HEK293T (cell line): Measurements from ENCODE around the gene TSG101.

Source experiments
- CTCF ChIA-PET: fragments of 350-600 bp; formaldehyde crosslinking; extraction: SDS; loops from one replicate; lab custom pipeline; 2021; ENCODE audit warnings: antibody characterized with exemption, inconsistent platforms; lab: Yijun Ruan, JAX
- POLR2A ChIA-PET: fragments of 350-600 bp; formaldehyde crosslinking; extraction: SDS; loops from one replicate; lab custom pipeline; 2020; ENCODE audit warnings: antibody characterized with exemption, inconsistent platforms; lab: Yijun Ruan, JAX
- DNase-seq: peaks from one replicate; pipeline ENCODE4 v3.0.0; 2012; ENCODE audit warnings: mixed read lengths; ENCODE audit errors: extremely low spot score
- ARNT ChIP-seq: fragments of 450-650 bp; IDR thresholded peaks from 2 replicates; pipeline ENCODE4 v1.6.1; 2017; ENCODE audit warnings: mild to moderate bottlenecking
- BHLHE40 ChIP-seq: fragments of 450-650 bp; IDR thresholded peaks from 2 replicates; pipeline ENCODE4 v1.6.1; 2016; ENCODE audit warnings: mild to moderate bottlenecking, moderate library complexity, borderline replicate concordance
- CTBP1 ChIP-seq: fragments of 450-650 bp; IDR thresholded peaks from 2 replicates; pipeline ENCODE4 v1.6.1; 2016; ENCODE audit warnings: borderline replicate concordance
- ELF4 ChIP-seq: fragments of 450-650 bp; IDR thresholded peaks from 2 replicates; pipeline ENCODE4 v1.6.1; 2017; ENCODE audit warnings: antibody characterized with exemption
- FOXA1 ChIP-seq: fragments of 450-650 bp; IDR thresholded peaks from 2 replicates; pipeline ENCODE4 v1.6.1; 2016; ENCODE audit warnings: mild to moderate bottlenecking
- FOXK2 ChIP-seq: fragments of 450-650 bp; IDR thresholded peaks from 2 replicates; pipeline ENCODE4 v1.6.1; 2016; ENCODE audit warnings: mild to moderate bottlenecking
- FOXM1 ChIP-seq: fragments of 450-650 bp; IDR thresholded peaks from 2 replicates; pipeline ENCODE4 v1.6.1; 2017; ENCODE audit warnings: mild to moderate bottlenecking, borderline replicate concordance
- HDGF ChIP-seq: fragments of 450-650 bp; IDR thresholded peaks from 2 replicates; pipeline ENCODE4 v1.6.1; 2017; ENCODE audit warnings: antibody characterized with exemption, borderline replicate concordance
- L3MBTL2 ChIP-seq: fragments of 450-650 bp; conservative IDR thresholded peaks from 2 replicates; pipeline ENCODE4 v1.6.1; 2016; ENCODE audit warnings: mild to moderate bottlenecking
- LEF1 ChIP-seq: fragments of 450-650 bp; IDR thresholded peaks from 2 replicates; pipeline ENCODE4 v1.6.1; 2017; ENCODE audit warnings: mild to moderate bottlenecking, borderline replicate concordance
- NFRKB ChIP-seq: fragments of 450-650 bp; IDR thresholded peaks from 2 replicates; pipeline ENCODE4 v1.6.1; 2016; ENCODE audit warnings: mild to moderate bottlenecking, moderate library complexity
- PKNOX1 ChIP-seq: fragments of 450-650 bp; IDR thresholded peaks from 2 replicates; pipeline ENCODE4 v1.6.1; 2016
- SP1 ChIP-seq: fragments of 450-650 bp; IDR thresholded peaks from 2 replicates; pipeline ENCODE4 v1.6.1; 2017
- SUZ12 ChIP-seq: fragments of 450-650 bp; IDR thresholded peaks from 2 replicates; pipeline ENCODE4 v1.6.1; 2016; ENCODE audit warnings: mild to moderate bottlenecking
- TARDBP ChIP-seq: fragments of 450-650 bp; IDR thresholded peaks from 2 replicates; pipeline ENCODE4 v1.6.1; 2016
- ZNF384 ChIP-seq: fragments of 450-650 bp; IDR thresholded peaks from 2 replicates; pipeline ENCODE4 v1.6.1; 2016

Gene TSG101

GRCh38 chr11:18468961-18469360, 57.8 kb downstream of the TSG101 start:
- ChIA-PET CTCF (no interaction called here), POLR2A (no interaction called here)
- no peak for TF ChIP-seq NFRKB
- TF ChIP-seq CTBP1: no peak
- TF ChIP-seq SP1: no peak
- no peak for TF ChIP-seq LEF1
- no peak for TF ChIP-seq ARNT
- no peak for TF ChIP-seq PKNOX1
- TF ChIP-seq HDGF: no peak
- no peak for TF ChIP-seq FOXA1
- no peak for TF ChIP-seq ZNF384
- no peak for TF ChIP-seq SUZ12
- TF ChIP-seq FOXM1: no peak
- no peak for TF ChIP-seq TARDBP
- TF ChIP-seq FOXK2: no peak
- TF ChIP-seq BHLHE40: no peak
- TF ChIP-seq L3MBTL2: no peak
- DNase-seq: no peak

- TF ChIP-seq BHLHE40 (no peak), HDGF (no peak), ZNF384 (no peak), ELF4 (no peak), FOXA1 (no peak), FOXM1 (no peak), L3MBTL2 (no peak), LEF1 (no peak), SP1 (no peak), SUZ12 (no peak), CTBP1 (no peak), FOXK2 (no peak), TARDBP (no peak), PKNOX1 (no peak), NFRKB (no peak), ARNT (no peak)
- CTCF ChIA-PET: no interaction called here
- POLR2A ChIA-PET: no interaction called here
- no peak for DNase-seq
These were observed 58.7 kb downstream of the TSG101 start for GRCh38 chr11:18468059-18468458.

GRCh38 chr11:18466402-18466801, 60.3 kb downstream of the TSG101 start:
- ChIA-PET POLR2A (no interaction called here), CTCF (no interaction called here)
- no peak for DNase-seq

GRCh38 chr11:18463439-18463838, 63.3 kb downstream of the TSG101 start:
- POLR2A ChIA-PET: no interaction called here
- TF ChIP-seq FOXK2 (no peak), FOXA1 (no peak), SP1 (no peak), SUZ12 (no peak), LEF1 (no peak), NFRKB (no peak), FOXM1 (no peak), PKNOX1 (no peak), ZNF384 (no peak), TARDBP (no peak), L3MBTL2 (no peak), CTBP1 (no peak), ARNT (no peak), ELF4 (no peak), HDGF (no peak), BHLHE40 (no peak)
- no peak for DNase-seq
- CTCF ChIA-PET: no interaction called here

More at GRCh38 chr11:18466402-18466801, 60.3 kb downstream of the TSG101 start:
- no peak for TF ChIP-seq FOXM1
- TF ChIP-seq PKNOX1: no peak
- TF ChIP-seq SUZ12: no peak
- no peak for TF ChIP-seq NFRKB
- TF ChIP-seq FOXA1: no peak

GRCh38 chr11:18461909-18462308, 64.8 kb downstream of the TSG101 start:
- ChIA-PET POLR2A (no interaction called here), CTCF (no interaction called here)
- TF ChIP-seq TARDBP (no peak), FOXA1 (no peak), SP1 (no peak), L3MBTL2 (no peak), FOXM1 (no peak), LEF1 (no peak), ZNF384 (no peak), NFRKB (no peak)

GRCh38 chr11:18459634-18460033, 67.1 kb downstream of the TSG101 start:
- ChIA-PET CTCF (no interaction called here), POLR2A (no interaction called here)
- no peak for DNase-seq
- TF ChIP-seq FOXA1 (no peak), LEF1 (no peak), FOXM1 (no peak), SP1 (no peak), FOXK2 (no peak), SUZ12 (no peak), CTBP1 (no peak), ZNF384 (no peak), NFRKB (no peak), TARDBP (no peak), ARNT (no peak), ELF4 (no peak), HDGF (no peak), BHLHE40 (no peak), L3MBTL2 (no peak), PKNOX1 (no peak)

More at GRCh38 chr11:18461909-18462308, 64.8 kb downstream of the TSG101 start:
- no peak for DNase-seq
